Kidney (tissue), 14 donors: Measurements from ENCODE around the gene RPTOR. TPM values are rescaled to one million over a fixed set of nuclear protein-coding genes. Genes with fewer than 3 reads are reported as not detected.

Experiments
- DNase-seq, 5 donors: peaks; one replicate each; pipeline ENCODE4 v3.0.0-alpha.2; 2013 to 2020
- FAIRE-seq: peaks from 2 replicates; lab custom pipeline; 2012; peaks lifted over from hg19 to GRCh38; lab: Jason Lieb, UNC
- H3K27ac ChIP-seq, 2 donors: one replicate each; pipeline ENCODE4 v1.7.0; 2013; ENCODE audit warnings: low read depth in 2 of 2, low read length in 2 of 2, inconsistent platforms in 1 of 2
- H3K27me3 ChIP-seq: one replicate; pipeline ENCODE4 v1.7.1; 2013; ENCODE audit warnings: low read length, inconsistent platforms; ENCODE audit not compliant: control insufficient read depth, insufficient read depth
- H3K36me3 ChIP-seq, 3 donors: one replicate each; pipeline versions ENCODE4 v1.7.0 to v1.7.1; 2013; ENCODE audit warnings: low read length in 3 of 3, control low read depth in 1 of 3, inconsistent platforms in 1 of 3; ENCODE audit not compliant: insufficient read depth in 3 of 3, control insufficient read depth in 2 of 3
- H3K4me1 ChIP-seq, 3 donors: one replicate each; pipeline versions ENCODE4 v1.7.0 to v1.7.1; 2013; ENCODE audit warnings: low read length in 3 of 3, inconsistent platforms in 1 of 3, low read depth in 1 of 3; ENCODE audit not compliant: control insufficient read depth in 2 of 3, insufficient read depth in 2 of 3
- H3K4me3 ChIP-seq, 3 donors: one replicate each; pipeline versions ENCODE4 v1.7.0 to v1.8.1; 2013; ENCODE audit warnings: low read length in 3 of 3, control low read depth in 1 of 3, inconsistent platforms in 1 of 3
- H3K9ac ChIP-seq, 3 donors: one replicate each; pipeline versions ENCODE4 v1.7.0 to v1.7.1; 2013; ENCODE audit warnings: low read length in 3 of 3, control low read depth in 1 of 3, inconsistent platforms in 1 of 3
- H3K9me3 ChIP-seq, 3 donors: one replicate each; pipeline versions ENCODE4 v1.7.0 to v1.7.1; 2013; ENCODE audit warnings: low read length in 3 of 3, control low read depth in 1 of 3, inconsistent platforms in 1 of 3; ENCODE audit not compliant: control insufficient read depth in 2 of 3, insufficient read depth in 1 of 3
- CTCF ChIP-seq: IDR thresholded peaks from 3 replicates; pipeline ENCODE4 v1.5.1; 2012; ENCODE audit warnings: mild to moderate bottlenecking, moderate library complexity, borderline replicate concordance; ENCODE audit not compliant: insufficient read depth; ENCODE audit errors: extremely low read depth
- intact Hi-C: fragments of 100-400 bp; cut with DNase I; formaldehyde crosslinking; loops from one replicate; pipeline ENCODE4 v1.11.1; 2022
- polyA plus RNA-seq: library from polyadenylated mRNA; stranded (reverse); fragments of 350-450 nt; fragmentation: Illumina TruSeq; extraction: RNeasy Lipid Tissue Mini Kit (QIAGEN cat#74804); gene quantifications from one replicate; pipeline ENCODE4 v1.2.3, GENCODE V29; 2014; ENCODE audit warnings: low read depth, low replicate concordance; ENCODE audit not compliant: insufficient read depth
- total RNA-seq: library from RNA; stranded (reverse); fragmentation: NEBNext Ultra II Directional; extraction: Animal tissue kit (Norgen Biotek cat#: 25700); gene quantifications from one replicate; pipeline ENCODE4 v1.2.1, GENCODE V29; 2021
- donor health status: control.
- donor health status: control.
- donor health status: control.
- donor health status: control.
- donor health status: control.
- donor health status: DM: yes; HTN: yes; CAD: no.
- donor health status: Normal renal cell carcinoma (clear cell type).

Gene RPTOR
- total and polyA plus RNA-seq, 2 donors from 2014 or later, result 5.5 to 37.6 TPM

GRCh38 chr17:80999536-81000333 lies 455.1 kb downstream of the RPTOR start:
- DNase-seq, result peak in 1 of 5 donors; percentile 77

GRCh38 chr17:81000334-81000630 lies 455.6 kb downstream of the RPTOR start:
- H3K4me1 ChIP-seq, result peaks cover 0 to 10% (median 4%) of the 10 kb centered on the region in 3 donors
- DNase-seq, result no peak
- peaks cover 0 to 24% (median 6%) of the 10 kb centered on the region in 3 donors for H3K36me3 ChIP-seq
- FAIRE-seq, result no peak
- no peak overlapping the region for H3K27ac ChIP-seq
- no peaks in the 10 kb centered on the region for H3K9me3 ChIP-seq
- intact Hi-C loops, result no loop called here
- H3K9ac ChIP-seq, result no peak overlapping the region
- no peak overlapping the region for H3K4me3 ChIP-seq
- peaks cover 8% of the 10 kb centered on the region for H3K27me3 ChIP-seq
- TF ChIP-seq CTCF, result no peak

More at GRCh38 chr17:80999536-81000333, 455.1 kb downstream of the RPTOR start:
- H3K36me3 ChIP-seq, result peaks cover 0 to 24% (median 7%) of the 10 kb centered on the region in 3 donors
- H3K27me3 ChIP-seq, result peaks cover 7% of the 10 kb centered on the region
- H3K27ac ChIP-seq, result no peak overlapping the region
- intact Hi-C loops, result no loop called here
- H3K9ac ChIP-seq, result no peak overlapping the region
- no peak for FAIRE-seq
- no peak for TF ChIP-seq CTCF
- no peaks in the 10 kb centered on the region for H3K9me3 ChIP-seq
- H3K4me1 ChIP-seq, result peaks cover 0 to 10% (median 4%) of the 10 kb centered on the region in 3 donors
- H3K4me3 ChIP-seq, result no peak overlapping the region

- Histone ChIP-seq H3K4me3 (no peak overlapping the region), H3K27ac (no peak overlapping the region), H3K27me3 (peaks cover 8% of the 10 kb centered on the region), H3K36me3 (peaks cover 0 to 24% (median 4%) of the 10 kb centered on the region in 3 donors), H3K4me1 (peaks cover 0 to 10% (median 4%) of the 10 kb centered on the region in 3 donors), H3K9ac (no peak overlapping the region), H3K9me3 (no peaks in the 10 kb centered on the region)
- FAIRE-seq (no peak), DNase-seq (peak in 1 of 5 donors; percentile 71)
- intact Hi-C loops, result no loop called here
- TF ChIP-seq CTCF, result no peak
These were observed 456.2 kb downstream of the RPTOR start for GRCh38 chr17:81000631-81001357.
